Stimulated activated CD8-positive, alpha-beta memory T cell treated with anti-CD3 and anti-CD28 coated beads, Interleukin-2, amount 100 ng/mL, for 48 hours (primary cell): ENCODE measurements around the gene HEATR1.

Source experiments
- DNase-seq, 2 donors: peaks; one replicate each; pipeline ENCODE4 v3.0.0-alpha.2; 2020; ENCODE audit warnings: low read depth in 2 of 2

The HEATR1 gene

DNA sequence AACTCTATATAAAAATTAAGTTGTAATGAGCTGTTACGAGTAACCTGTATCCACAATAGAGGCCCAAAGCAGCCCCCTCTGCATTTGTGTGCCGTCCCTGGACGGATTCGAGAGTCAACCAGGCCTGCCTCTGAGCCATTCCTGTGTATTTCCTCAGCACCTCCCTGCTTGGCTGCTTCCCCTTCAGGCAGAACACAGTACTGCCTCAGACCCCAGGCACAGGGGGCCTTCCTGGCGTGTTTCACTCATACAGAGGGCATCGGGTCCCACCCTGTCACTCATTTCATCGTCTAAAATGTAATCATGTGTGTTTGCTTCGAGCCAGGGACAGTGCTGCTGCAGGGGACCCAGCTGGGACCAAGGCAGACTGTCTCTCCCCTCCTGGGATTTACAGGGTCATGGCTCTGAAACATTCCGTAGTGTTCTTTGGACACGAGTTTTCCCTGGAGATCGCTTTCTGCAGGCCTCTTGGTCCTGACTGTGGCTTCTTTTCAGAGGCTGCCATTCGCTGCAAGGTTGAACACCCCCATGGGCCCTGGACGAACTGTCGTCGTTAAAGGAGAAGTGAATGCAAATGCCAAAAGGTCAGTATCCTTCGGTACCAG, 61.1 kb downstream of the HEATR1 start:
- no peak for DNase-seq

GRCh38 chr1:236541710-236542109, 62.6 kb downstream of the HEATR1 start:
- no peak for DNase-seq

DNA sequence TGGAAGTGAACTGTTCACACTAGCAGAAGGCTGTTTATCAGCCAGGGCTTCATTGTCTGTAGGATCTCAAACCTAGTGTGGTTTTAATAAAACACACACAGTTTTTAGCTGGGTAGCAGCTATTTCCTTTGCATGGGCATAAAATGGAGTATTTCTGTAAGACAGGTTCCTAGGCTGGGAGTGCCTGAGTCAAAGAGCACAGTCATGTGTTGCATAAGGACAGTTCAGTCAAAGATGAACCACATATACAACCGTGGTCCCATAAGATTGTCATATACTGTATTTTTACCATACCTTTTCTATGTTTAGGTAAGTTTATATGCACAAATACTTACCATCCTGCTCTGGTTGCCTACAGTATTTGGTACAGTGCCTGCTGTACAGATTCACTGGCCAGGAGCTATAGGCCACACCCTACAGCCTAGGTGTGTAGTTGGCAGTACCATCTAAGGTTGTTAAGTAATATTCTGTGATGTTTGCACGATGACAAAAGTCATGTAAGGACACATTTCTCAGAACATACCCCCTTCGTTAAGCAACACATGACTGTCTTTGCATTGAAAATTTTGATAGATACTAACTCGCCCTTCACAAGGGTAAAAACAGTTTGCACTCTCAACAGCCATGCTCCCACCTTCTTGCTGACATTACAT, 63.4 kb downstream of the HEATR1 start:
- no peak for DNase-seq

GRCh38 chr1:236536540-236536939, 67.8 kb downstream of the HEATR1 start:
- no peak for DNase-seq

GRCh38 chr1:236535662-236536161, 68.6 kb downstream of the HEATR1 start:
- DNase-seq = no peak

DNA sequence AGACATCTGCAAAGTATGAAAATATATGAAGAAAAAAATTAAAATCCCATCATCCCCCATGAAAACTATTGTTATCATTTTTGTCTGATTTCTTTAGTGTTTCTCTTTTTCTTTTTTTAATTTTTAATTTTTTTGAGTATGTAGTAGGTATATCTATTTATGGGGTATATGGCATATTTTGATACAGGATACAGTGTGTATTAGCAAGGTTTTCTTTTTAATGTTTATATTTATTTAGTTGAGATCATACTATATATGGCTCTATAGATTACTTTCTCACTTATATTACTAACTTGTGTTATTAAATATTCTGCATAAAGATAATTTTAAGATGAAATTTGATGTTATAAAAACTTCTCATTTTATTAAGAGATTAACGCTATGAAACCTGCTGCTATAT, 69.1 kb downstream of the HEATR1 start:
- no peak for DNase-seq

- peak in 1 of 2 donors; percentile 26 for DNase-seq
Measured at GRCh38 chr1:236534151-236534651, 70.1 kb downstream of the HEATR1 start.

- no peak for DNase-seq
Measured at GRCh38 chr1:236532850-236533249, 71.5 kb downstream of the HEATR1 start.

- no peak for DNase-seq
Measured at GRCh38 chr1:236530959-236531358, 73.4 kb downstream of the HEATR1 start.

DNA sequence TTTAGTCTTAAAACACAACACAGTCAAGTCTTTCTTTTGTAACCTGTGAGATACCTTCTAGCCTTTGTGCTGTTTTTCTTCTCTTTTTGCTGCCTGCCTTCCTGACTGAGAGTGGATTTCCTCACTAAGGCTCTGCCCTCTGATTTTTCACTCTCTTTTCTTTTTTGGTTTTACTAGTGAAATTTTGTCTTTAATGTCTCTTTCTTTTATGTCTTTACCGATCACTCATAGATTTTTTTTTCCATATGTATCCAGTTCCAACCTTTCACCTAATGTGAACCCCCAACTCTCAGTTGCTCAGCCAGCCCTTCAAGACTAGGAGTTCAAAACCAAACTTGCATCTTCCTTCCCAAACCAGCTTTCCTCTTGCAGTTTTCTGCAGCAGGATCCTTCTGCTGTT, 74.0 kb downstream of the HEATR1 start:
- no peak for DNase-seq

GRCh38 chr1:236526079-236526478, 78.2 kb downstream of the HEATR1 start:
- DNase-seq = no peak

DNA sequence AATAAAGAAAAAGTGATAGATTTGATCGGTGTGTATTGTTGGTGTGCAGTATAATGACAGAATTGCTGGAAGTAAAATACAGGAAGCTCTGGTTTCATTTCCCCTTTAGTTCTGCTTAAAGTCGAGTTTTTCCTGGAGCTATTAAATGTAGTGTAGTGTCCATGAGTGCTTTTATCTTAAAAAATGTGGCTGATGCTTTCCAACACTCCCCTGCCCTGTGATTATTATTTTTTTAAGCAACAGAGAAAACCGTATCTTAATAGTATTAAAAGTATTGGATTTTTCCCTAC, 79.5 kb downstream of the HEATR1 start:
- no peak for DNase-seq

- DNase-seq = peak in 1 of 2 donors; percentile 22
Measured at GRCh38 chr1:236524142-236524894, 80.0 kb downstream of the HEATR1 start.

- DNase-seq = peak; percentile 81 to 88
Measured at GRCh38 chr1:236523704-236524141, 80.6 kb downstream of the HEATR1 start, which contains the start of gene LGALS8. TSS of gene LGALS8 (plus strand) at chr1:236523982. CDS start at chr1:236526071, 2,089 bp downstream.

- no peak for DNase-seq
Measured at GRCh38 chr1:236522937-236523703, 81.2 kb downstream of the HEATR1 start.

GRCh38 chr1:236520445-236521005, 83.8 kb downstream of the HEATR1 start:
- no peak for DNase-seq

GRCh38 chr1:236518322-236518721, 86.0 kb downstream of the HEATR1 start:
- no peak for DNase-seq

GRCh38 chr1:236516929-236517704, 87.2 kb downstream of the HEATR1 start:
- DNase-seq = no peak

DNA sequence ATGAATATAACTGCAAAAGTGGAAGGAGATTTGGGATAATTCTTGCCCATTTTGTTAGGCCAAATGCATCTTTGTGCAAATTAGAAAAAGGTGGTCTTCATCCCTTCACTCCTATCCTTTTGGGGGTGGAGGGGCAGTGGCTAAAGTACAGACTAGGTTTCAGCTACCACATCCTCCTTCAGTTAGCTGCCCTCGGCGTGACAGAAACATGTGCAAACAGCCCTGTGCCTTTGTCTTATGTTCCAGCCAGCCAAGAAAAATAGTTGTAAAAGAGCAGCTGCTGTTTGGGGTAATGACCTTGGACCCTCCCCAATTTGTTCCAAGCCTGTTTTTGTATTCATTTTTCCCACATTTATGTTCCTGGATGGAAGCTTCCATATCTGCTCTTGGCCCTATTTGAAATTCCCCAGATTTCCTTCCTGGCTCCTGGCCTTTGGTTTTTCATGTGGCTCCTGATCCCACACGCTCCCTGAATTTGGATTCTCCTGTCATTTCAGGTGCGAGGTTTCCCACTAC, 88.8 kb downstream of the HEATR1 start:
- no peak for DNase-seq

GRCh38 chr1:236514703-236515442, 89.4 kb downstream of the HEATR1 start:
- DNase-seq = no peak
